Gastroesophageal sphincter (tissue), 4 donors: Measurements from ENCODE around the gene SRR. TPM values are rescaled to one million over a fixed set of nuclear protein-coding genes. Genes with fewer than 3 reads are reported as not detected.

Experiments used
- ATAC-seq: fragments of 150-250 bp; one replicate; pipeline ENCODE4 v1.9.1; 2016; ENCODE audit warnings: mild to moderate bottlenecking, moderate library complexity
- H3K27ac ChIP-seq, 4 donors: fragments of 200-600 bp; sonication (generic) in 3 of 4; 1 replicate in 3 of 4; 2 replicates in 1 of 4; pipeline ENCODE4 v1.5.1; 2016 to 2019
- H3K27me3 ChIP-seq: fragments of 200-600 bp; sonication (generic); one replicate; pipeline ENCODE4 v1.5.1; 2019
- H3K36me3 ChIP-seq, 2 donors: fragments of 200-600 bp; sonication (generic); one replicate each; pipeline ENCODE4 v1.5.1; 2019; ENCODE audit warnings: control low read depth in 1 of 2
- H3K4me1 ChIP-seq, 3 donors: fragments of 200-600 bp; sonication (generic); 1 replicate in 2 of 3; 2 replicates in 1 of 3; pipeline ENCODE4 v1.5.1; 2016 to 2019; ENCODE audit warnings: control low read depth in 2 of 3
- H3K4me3 ChIP-seq, 2 donors: fragments of 200-600 bp; sonication (generic); one replicate each; pipeline ENCODE4 v1.5.1; 2019; ENCODE audit warnings: mild to moderate bottlenecking in 1 of 2, moderate library complexity in 1 of 2
- H3K9me3 ChIP-seq, 3 donors: fragments of 200-600 bp; sonication (generic); one replicate each; pipeline ENCODE4 v1.5.1; 2017 to 2019; ENCODE audit warnings: control low read depth in 2 of 3
- CTCF ChIP-seq, 4 experiments: fragments of 200-600 bp in 2 of 4; fragments of 450-650 bp in 2 of 4; sonication (generic) in 1 of 4; IDR thresholded peaks; one replicate each; pipeline ENCODE4 v1.5.1; 2017 to 2019; ENCODE audit warnings: antibody characterized with exemption in 4 of 4, mild to moderate bottlenecking in 2 of 4, moderate library complexity in 2 of 4
- EP300 ChIP-seq: sonication (generic); formaldehyde crosslinking; IDR thresholded peaks from one replicate; pipeline ENCODE4 v1.6.1; 2017; ENCODE audit warnings: antibody characterized with exemption, mild to moderate bottlenecking
- POLR2A ChIP-seq, 2 donors: fragments of 450-650 bp; IDR thresholded peaks; one replicate each; pipeline ENCODE4 v1.6.1; 2017; ENCODE audit warnings: antibody characterized with exemption in 2 of 2, mild to moderate bottlenecking in 2 of 2, moderate library complexity in 1 of 2
- POLR2AphosphoS5 ChIP-seq: sonication (generic); formaldehyde crosslinking; IDR thresholded peaks from one replicate; pipeline ENCODE4 v1.6.1; 2017; ENCODE audit warnings: antibody characterized with exemption
- WGBS, 2 donors: methylation state at CpG; one replicate each; pipeline ENCODE4 v1.1.5; 2018; ENCODE audit warnings: low coverage in 1 of 2; 5-methylcytosine and 5-hydroxymethylcytosine counted together
- total RNA-seq, 4 donors: library from RNA; depleted of rRNA; stranded (reverse); fragments of >200 nt; gene quantifications; one replicate each; pipeline ENCODE4 v1.1.0, GENCODE V29; 2016

Gene SRR
- total RNA-seq, 4 donors from 2014 or later = 13.7 to 38.8 (median 16.9) TPM

- WGBS, 2 donors = 98 to 100% methylated on average over 1 to 4 of the region's 4 CpGs
- Histone ChIP-seq H3K4me3 (no peak overlapping the region), H3K27ac (no peak overlapping the region), H3K27me3 (no peaks in the 10 kb centered on the region), H3K9me3 (no peaks in the 10 kb centered on the region), H3K4me1 (peaks cover 0 to 26% (median 5%) of the 10 kb centered on the region in 3 donors), H3K36me3 (peaks cover 0 to 21% of the 10 kb centered on the region in 2 donors)
- no peak for ATAC-seq
- TF ChIP-seq EP300 (no peak), POLR2A (IDR thresholded peaks at IDR 0.05) (no peak), POLR2AphosphoS5 (no peak), CTCF (IDR thresholded peaks at IDR 0.05) (no peak)
Observed at GRCh38 chr17:2357237-2357636, 53.5 kb downstream of the SRR start.

- ATAC-seq = no peak
- no peaks in the 10 kb centered on the region for H3K27me3 ChIP-seq
Observed at GRCh38 chr17:2357931-2358434, 54.2 kb downstream of the SRR start.

GRCh38 chr17:2361010-2361760 lies 57.4 kb downstream of the SRR start:
- no peak for ATAC-seq
- H3K27me3 ChIP-seq = no peaks in the 10 kb centered on the region
- no peak overlapping the region for H3K27ac ChIP-seq
- no peak for TF ChIP-seq POLR2AphosphoS5
- no peak for TF ChIP-seq POLR2A (IDR thresholded peaks at IDR 0.05)
- TF ChIP-seq CTCF (IDR thresholded peaks at IDR 0.05) = no peak
- TF ChIP-seq EP300 = no peak
- H3K4me3 ChIP-seq = no peak overlapping the region
- H3K36me3 ChIP-seq = peaks cover 0 to 60% of the 10 kb centered on the region in 2 donors
- peaks cover 0 to 36% (median 9%) of the 10 kb centered on the region in 3 donors for H3K4me1 ChIP-seq
- H3K9me3 ChIP-seq = no peaks in the 10 kb centered on the region
- WGBS, 2 donors = 70 to 100% methylated on average over 1 to 4 of the region's 21 CpGs

More at GRCh38 chr17:2357931-2358434, 54.2 kb downstream of the SRR start:
- Histone ChIP-seq H3K27ac (no peak overlapping the region), H3K9me3 (no peaks in the 10 kb centered on the region), H3K36me3 (peaks cover 0 to 28% of the 10 kb centered on the region in 2 donors), H3K4me3 (no peak overlapping the region), H3K4me1 (peaks cover 0 to 25% (median 5%) of the 10 kb centered on the region in 3 donors)
- TF ChIP-seq POLR2A (IDR thresholded peaks at IDR 0.05) = no peak
- TF ChIP-seq CTCF (IDR thresholded peaks at IDR 0.05) = no peak
- no peak for TF ChIP-seq POLR2AphosphoS5
- TF ChIP-seq EP300 = no peak
- 87% methylated on average over 6 of the region's 10 CpGs; no CpG with 5 or more reads in 1 of the 2 donors for WGBS, 2 donors

GRCh38 chr17:2362016-2362415 lies 58.3 kb downstream of the SRR start:
- no peak for ATAC-seq
- peaks cover 0 to 68% of the 10 kb centered on the region in 2 donors for H3K36me3 ChIP-seq
- H3K4me1 ChIP-seq = peaks cover 0 to 43% (median 9%) of the 10 kb centered on the region in 3 donors
- no peak overlapping the region for H3K4me3 ChIP-seq
- no peaks in the 10 kb centered on the region for H3K27me3 ChIP-seq
- no peak overlapping the region for H3K27ac ChIP-seq
- no CpG with 5 or more reads among the region's 20 CpGs for WGBS, 2 donors
- TF ChIP-seq POLR2AphosphoS5 = no peak
- no peak for TF ChIP-seq EP300
- no peak for TF ChIP-seq POLR2A (IDR thresholded peaks at IDR 0.05)
- no peak for TF ChIP-seq CTCF (IDR thresholded peaks at IDR 0.05)
- no peaks in the 10 kb centered on the region for H3K9me3 ChIP-seq

GRCh38 chr17:2362416-2362815 lies 58.7 kb downstream of the SRR start:
- Histone ChIP-seq H3K4me3 (no peak overlapping the region), H3K36me3 (peaks cover 0 to 72% of the 10 kb centered on the region in 2 donors)
- 80 to 87% methylated on average over 2 to 3 of the region's 19 CpGs for whole genome bisulfite sequencing, 2 donors

More at GRCh38 chr17:2362416-2362815, 58.7 kb downstream of the SRR start:
- Histone ChIP-seq H3K4me1 (peaks cover 0 to 47% (median 9%) of the 10 kb centered on the region in 3 donors), H3K27ac (no peak overlapping the region), H3K27me3 (no peaks in the 10 kb centered on the region), H3K9me3 (no peaks in the 10 kb centered on the region)
- ATAC-seq = no peak
- TF ChIP-seq POLR2A (IDR thresholded peaks at IDR 0.05) (no peak), CTCF (IDR thresholded peaks at IDR 0.05) (no peak), POLR2AphosphoS5 (no peak), EP300 (no peak)
